Measurements from ENCODE around the gene XPNPEP3. TPM values are rescaled to one million over a fixed set of nuclear protein-coding genes. Genes with fewer than 3 reads are reported as not detected.

XPNPEP3 gene
- total RNA-seq, 4 donors from 2014 or later = 12.0 to 19.2 (median 14.0) TPM

GRCh38 chr22:40953471-40953870 is 96.5 kb downstream of the XPNPEP3 start:
- Histone ChIP-seq H3K36me3 (peaks cover 0 to 50% (median 0%) of the 10 kb centered on the region in 3 donors), H3K4me3 (no peak overlapping the region), H3K9me3 (no peaks in the 10 kb centered on the region), H3K4me1 (peaks cover 0 to 38% (median 13%) of the 10 kb centered on the region in 4 donors), H3K27me3 (no peaks in the 10 kb centered on the region), H3K27ac (peak overlapping the region in 1 of 4 donors; percentile 12)
- no peak for DNase-seq (ENCODE audit: low spot score in 2 of 2)
- TF ChIP-seq POLR2A (IDR thresholded peaks at IDR 0.05) = no peak
- TF ChIP-seq EP300 (IDR thresholded peaks at IDR 0.05) = no peak
- TF ChIP-seq, protein P1, sequence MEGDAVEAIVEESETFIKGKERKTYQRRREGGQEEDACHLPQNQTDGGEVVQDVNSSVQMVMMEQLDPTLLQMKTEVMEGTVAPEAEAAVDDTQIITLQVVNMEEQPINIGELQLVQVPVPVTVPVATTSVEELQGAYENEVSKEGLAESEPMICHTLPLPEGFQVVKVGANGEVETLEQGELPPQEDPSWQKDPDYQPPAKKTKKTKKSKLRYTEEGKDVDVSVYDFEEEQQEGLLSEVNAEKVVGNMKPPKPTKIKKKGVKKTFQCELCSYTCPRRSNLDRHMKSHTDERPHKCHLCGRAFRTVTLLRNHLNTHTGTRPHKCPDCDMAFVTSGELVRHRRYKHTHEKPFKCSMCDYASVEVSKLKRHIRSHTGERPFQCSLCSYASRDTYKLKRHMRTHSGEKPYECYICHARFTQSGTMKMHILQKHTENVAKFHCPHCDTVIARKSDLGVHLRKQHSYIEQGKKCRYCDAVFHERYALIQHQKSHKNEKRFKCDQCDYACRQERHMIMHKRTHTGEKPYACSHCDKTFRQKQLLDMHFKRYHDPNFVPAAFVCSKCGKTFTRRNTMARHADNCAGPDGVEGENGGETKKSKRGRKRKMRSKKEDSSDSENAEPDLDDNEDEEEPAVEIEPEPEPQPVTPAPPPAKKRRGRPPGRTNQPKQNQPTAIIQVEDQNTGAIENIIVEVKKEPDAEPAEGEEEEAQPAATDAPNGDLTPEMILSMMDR (IDR thresholded peaks at IDR 0.05) = no peak
- WGBS, 2 donors = 60% methylated on average over 2 of the region's 2 CpGs

GRCh38 chr22:40954113-40954512 is 97.2 kb downstream of the XPNPEP3 start:
- peaks cover 0 to 38% (median 13%) of the 10 kb centered on the region in 4 donors for H3K4me1 ChIP-seq
- TF ChIP-seq, protein P1 (IDR thresholded peaks at IDR 0.05) = no peak
- TF ChIP-seq EP300 (IDR thresholded peaks at IDR 0.05) = no peak
- TF ChIP-seq POLR2A (IDR thresholded peaks at IDR 0.05) = no peak
- 86 to 87% methylated on average over 4 of the region's 4 CpGs for WGBS, 2 donors

GRCh38 chr22:40955571-40955970 is 98.6 kb downstream of the XPNPEP3 start:
- Histone ChIP-seq H3K9me3 (no peaks in the 10 kb centered on the region), H3K27me3 (no peaks in the 10 kb centered on the region), H3K36me3 (peaks cover 0 to 70% (median 0%) of the 10 kb centered on the region in 3 donors), H3K4me3 (no peak overlapping the region), H3K27ac (no peak overlapping the region), H3K4me1 (peaks cover 0 to 37% (median 13%) of the 10 kb centered on the region in 4 donors)
- no peak for DNase-seq (ENCODE audit: low spot score in 2 of 2)
- TF ChIP-seq POLR2A (IDR thresholded peaks at IDR 0.05) (no peak), EP300 (IDR thresholded peaks at IDR 0.05) (no peak)
- TF ChIP-seq, protein P1 (IDR thresholded peaks at IDR 0.05) = no peak
- WGBS, 2 donors = 83 to 90% methylated on average over 3 of the region's 3 CpGs

More at GRCh38 chr22:40954113-40954512, 97.2 kb downstream of the XPNPEP3 start:
- H3K4me3 ChIP-seq = no peak overlapping the region
- H3K36me3 ChIP-seq = peaks cover 0 to 55% (median 0%) of the 10 kb centered on the region in 3 donors
- no peak for DNase-seq (ENCODE audit: low spot score in 2 of 2)
- H3K27me3 ChIP-seq = no peaks in the 10 kb centered on the region
- H3K27ac ChIP-seq = no peak overlapping the region
- H3K9me3 ChIP-seq = no peaks in the 10 kb centered on the region

DNA sequence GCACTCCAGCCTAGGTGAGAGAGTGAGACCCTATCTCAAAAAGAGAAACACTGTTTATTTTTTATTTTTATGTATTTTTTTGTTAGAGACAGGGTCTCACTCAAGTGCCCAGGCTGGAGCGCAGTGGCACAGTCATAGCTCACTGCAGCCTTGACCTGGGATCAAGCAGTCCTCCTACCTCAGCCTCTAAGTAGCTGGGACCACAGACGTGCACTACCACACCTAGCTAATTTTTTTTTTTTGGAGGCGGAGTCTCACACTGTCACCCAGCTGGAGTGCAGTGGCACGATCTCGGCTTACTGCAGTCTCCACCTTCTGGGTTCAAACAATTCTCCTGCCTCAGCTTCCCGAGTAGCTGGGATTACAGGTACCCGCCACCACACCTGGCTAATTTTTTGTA is 100.7 kb downstream of the XPNPEP3 start:
- DNase-seq (ENCODE audit: low spot score in 2 of 2) = no peak
- Histone ChIP-seq H3K4me1 (peaks cover 0 to 32% (median 10%) of the 10 kb centered on the region in 4 donors), H3K27ac (no peak overlapping the region), H3K9me3 (no peaks in the 10 kb centered on the region), H3K36me3 (peaks cover 0 to 87% (median 0%) of the 10 kb centered on the region in 3 donors), H3K4me3 (no peak overlapping the region), H3K27me3 (no peaks in the 10 kb centered on the region)
- WGBS, 2 donors = 93% methylated on average over 7 of the region's 7 CpGs
- TF ChIP-seq POLR2A (IDR thresholded peaks at IDR 0.05) = no peak
- TF ChIP-seq EP300 (IDR thresholded peaks at IDR 0.05) = no peak
- TF ChIP-seq, protein P1 (IDR thresholded peaks at IDR 0.05) = no peak

- Histone ChIP-seq H3K9me3 (no peaks in the 10 kb centered on the region), H3K27ac (no peak overlapping the region), H3K36me3 (peaks cover 0 to 85% (median 0%) of the 10 kb centered on the region in 3 donors), H3K4me1 (peaks cover 0 to 25% (median 4%) of the 10 kb centered on the region in 4 donors), H3K27me3 (no peaks in the 10 kb centered on the region), H3K4me3 (no peak overlapping the region)
- 82 to 86% methylated on average over 2 of the region's 2 CpGs for WGBS, 2 donors
- no peak for DNase-seq (ENCODE audit: low spot score in 2 of 2)
- TF ChIP-seq EP300 (IDR thresholded peaks at IDR 0.05) = no peak
- TF ChIP-seq, protein P1 (IDR thresholded peaks at IDR 0.05) = no peak
- TF ChIP-seq POLR2A (IDR thresholded peaks at IDR 0.05) = no peak
Measured at GRCh38 chr22:40958299-40958698, 101.4 kb downstream of the XPNPEP3 start.

Data from tibial nerve (tissue), 4 donors.